LNCAP (cell line): Measurements from ENCODE around the gene FGFRL1.
A peak's percentile ranks its signal among the peaks of the same experiment; 100 is the strongest.

Experiments
- TF ChIP-seq, protein P1 (sequence below): fragments of 450-650 bp; IDR thresholded peaks from 2 replicates; pipeline ENCODE4 v1.5.1; 2017; ENCODE audit warnings: mild to moderate bottlenecking

The FGFRL1 gene

DNA sequence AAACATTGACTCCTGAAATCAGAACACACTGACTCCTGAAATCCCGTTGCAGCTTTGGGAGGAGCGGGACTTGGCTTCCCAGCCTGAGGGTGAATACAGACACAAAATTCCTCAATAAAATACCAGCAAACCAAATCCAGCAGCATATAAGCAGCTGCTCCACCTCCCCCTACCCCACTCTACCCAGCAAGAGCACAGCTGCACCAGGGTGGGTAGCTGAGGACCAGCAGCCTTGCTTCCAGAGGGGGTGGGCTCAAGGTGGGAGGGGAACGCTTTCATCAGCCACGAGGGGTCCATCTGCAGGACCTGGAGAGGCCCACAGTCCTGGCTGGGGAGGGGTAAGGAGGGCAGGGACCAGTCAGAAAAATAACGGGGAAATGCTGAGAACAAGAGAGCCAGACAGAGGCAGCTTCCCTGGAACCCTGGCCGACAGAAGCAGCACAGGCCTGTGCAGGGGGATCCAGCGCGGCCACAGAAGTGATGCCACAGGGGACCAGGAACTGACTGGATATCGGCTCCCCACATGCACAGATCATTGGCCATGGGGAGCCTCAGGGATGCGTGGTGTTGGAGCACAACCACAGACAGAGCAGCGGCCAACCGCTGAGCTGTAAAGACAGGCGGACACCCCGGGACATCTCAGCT, 49.8 kb downstream of the FGFRL1 start:
- TF ChIP-seq, protein P1, sequence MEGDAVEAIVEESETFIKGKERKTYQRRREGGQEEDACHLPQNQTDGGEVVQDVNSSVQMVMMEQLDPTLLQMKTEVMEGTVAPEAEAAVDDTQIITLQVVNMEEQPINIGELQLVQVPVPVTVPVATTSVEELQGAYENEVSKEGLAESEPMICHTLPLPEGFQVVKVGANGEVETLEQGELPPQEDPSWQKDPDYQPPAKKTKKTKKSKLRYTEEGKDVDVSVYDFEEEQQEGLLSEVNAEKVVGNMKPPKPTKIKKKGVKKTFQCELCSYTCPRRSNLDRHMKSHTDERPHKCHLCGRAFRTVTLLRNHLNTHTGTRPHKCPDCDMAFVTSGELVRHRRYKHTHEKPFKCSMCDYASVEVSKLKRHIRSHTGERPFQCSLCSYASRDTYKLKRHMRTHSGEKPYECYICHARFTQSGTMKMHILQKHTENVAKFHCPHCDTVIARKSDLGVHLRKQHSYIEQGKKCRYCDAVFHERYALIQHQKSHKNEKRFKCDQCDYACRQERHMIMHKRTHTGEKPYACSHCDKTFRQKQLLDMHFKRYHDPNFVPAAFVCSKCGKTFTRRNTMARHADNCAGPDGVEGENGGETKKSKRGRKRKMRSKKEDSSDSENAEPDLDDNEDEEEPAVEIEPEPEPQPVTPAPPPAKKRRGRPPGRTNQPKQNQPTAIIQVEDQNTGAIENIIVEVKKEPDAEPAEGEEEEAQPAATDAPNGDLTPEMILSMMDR = no peak

DNA sequence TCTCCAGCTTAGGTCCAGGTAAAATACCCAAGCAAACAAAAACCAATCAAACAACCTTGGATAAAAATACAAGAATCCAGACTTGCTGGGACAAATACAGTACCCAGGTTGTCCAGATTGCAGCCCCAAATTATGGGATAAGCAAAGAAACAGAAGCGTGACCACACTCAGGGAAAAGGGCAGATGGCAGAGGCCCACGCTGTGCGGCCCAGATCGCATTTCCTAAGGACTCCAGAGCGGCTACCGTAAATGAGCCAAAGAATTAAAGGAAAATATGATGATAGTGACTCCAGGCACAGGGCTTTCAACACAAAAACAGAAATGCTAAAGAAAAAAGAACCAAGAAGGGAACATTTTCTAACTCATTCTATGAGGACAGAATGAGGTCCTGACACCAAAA, 50.3 kb downstream of the FGFRL1 start:
- TF ChIP-seq, protein P1 = no peak

DNA sequence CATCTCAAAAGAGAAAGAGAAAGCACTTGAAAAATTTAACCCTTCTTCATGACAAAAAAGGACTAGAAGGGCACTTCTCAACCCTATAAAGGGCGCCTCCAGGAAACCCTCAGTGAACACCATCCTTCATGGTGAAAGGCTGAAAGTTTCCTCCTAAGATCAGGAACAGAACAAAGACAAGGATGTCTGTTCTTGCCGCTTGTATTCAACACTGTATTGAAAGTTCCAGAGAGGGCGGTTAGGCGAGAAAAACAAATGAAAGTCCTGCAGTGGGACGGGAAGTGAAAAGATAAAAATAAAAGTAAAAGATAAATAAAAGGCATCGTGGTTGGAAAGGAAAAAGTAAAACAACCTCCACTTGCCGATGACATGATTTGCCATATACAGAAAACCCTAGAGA, 51.0 kb downstream of the FGFRL1 start:
- TF ChIP-seq, protein P1 = no peak

DNA sequence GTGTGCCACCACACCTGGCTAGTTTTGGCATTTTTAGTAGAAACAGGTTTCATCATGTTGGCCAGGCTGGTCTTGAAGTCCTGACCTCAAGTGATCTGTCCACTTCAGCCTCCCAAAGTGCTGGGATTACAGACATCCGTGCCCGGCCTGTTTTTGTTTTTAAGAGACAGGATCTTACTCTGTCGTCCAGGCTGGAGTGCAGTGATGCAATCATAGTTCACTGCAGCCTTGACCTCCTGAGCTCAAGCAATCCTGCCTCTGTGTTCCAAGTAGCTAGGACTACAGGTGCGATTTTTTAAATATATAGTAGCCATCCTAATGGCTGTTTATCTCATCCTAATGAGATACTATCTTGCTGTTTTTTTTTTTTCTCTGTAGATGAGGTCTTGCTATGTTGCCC, 54.3 kb downstream of the FGFRL1 start:
- TF ChIP-seq, protein P1 = no peak

DNA sequence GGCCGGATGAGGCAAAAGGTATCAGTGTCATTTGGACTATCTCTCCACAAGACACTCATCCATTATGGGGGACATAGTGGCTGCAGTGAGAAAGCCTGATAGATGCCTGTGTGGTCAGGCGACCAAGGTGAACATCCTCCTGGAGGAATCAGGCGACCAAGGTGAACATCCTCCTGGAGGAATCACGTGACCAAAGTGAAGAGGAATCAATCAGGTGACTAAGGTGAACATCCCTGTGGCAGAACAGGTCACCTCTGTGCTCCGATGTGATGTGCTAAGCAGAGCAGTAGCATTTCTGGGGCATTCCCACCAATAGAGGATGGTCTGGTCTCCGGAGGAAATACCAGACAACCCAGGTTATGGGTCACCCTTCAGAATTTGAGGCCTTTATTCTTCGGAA, 58.0 kb downstream of the FGFRL1 start:
- TF ChIP-seq, protein P1 = no peak

DNA sequence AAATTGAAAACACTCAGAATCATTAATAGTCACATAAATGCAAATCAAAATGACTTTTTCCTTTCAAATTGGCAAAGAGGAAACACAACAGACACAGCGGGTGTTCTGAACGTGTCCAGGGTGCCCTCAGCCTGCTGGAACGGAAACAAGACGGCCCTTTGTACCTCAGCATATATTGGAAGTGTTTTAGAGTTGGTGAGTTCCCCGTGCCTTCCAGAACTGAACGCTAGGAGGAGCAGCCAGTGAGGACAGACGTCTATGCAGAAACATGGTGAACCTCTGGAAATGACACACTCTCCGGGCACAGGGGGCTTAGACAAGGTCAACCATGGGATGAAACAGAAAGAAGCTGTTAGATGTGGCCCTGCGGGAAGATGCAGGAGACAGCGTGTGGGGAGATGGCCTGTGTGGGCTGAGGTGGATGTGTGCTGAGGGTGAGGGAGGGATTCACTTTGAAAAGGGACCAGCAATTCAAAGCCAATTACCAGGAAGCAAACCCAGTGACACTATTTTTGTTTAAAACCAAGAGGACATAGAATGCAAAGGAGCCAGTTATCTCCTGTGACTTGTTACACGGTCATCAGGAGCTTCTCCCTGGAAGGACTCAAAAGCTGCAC, 61.5 kb downstream of the FGFRL1 start:
- TF ChIP-seq, protein P1 = peak; percentile 78

DNA sequence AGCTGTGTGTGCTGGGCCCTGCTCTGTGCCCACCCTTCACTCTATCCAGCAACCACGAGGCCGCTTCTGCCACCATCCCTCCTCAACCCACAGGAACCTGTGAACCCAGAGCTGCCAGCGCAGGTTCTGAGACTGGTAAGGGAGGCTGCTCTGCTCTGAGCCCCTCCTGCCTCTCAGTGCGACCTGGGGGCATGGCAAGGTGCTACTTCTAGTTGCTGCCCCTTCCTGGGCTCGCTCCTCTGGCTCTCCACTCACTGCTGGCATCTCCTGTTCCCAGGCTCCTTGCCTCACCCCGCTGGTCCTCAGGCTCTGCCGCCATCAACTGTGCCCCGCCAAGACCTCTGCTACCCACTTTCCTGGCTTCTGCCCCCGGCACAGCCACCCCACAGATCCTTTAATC, 62.7 kb downstream of the FGFRL1 start:
- TF ChIP-seq, protein P1 = no peak
